Testis (tissue), 5 donors: ENCODE results near the gene NT5E. TPM values are rescaled to one million over a fixed set of nuclear protein-coding genes. Genes with fewer than 3 reads are reported as not detected.

ENCODE experiments used
- DNase-seq: peaks from one replicate; pipeline ENCODE4 v3.0.0-alpha.2; 2019
- H3K27ac ChIP-seq, 2 donors: fragments of 200-600 bp; sonication (generic); one replicate each; pipeline ENCODE4 v1.5.1; 2019
- H3K27me3 ChIP-seq: fragments of 200-600 bp; sonication (generic); one replicate; pipeline ENCODE4 v1.5.1; 2019
- H3K36me3 ChIP-seq: fragments of 200-600 bp; sonication (generic); one replicate; pipeline ENCODE4 v1.5.1; 2017; ENCODE audit warnings: low read depth; ENCODE audit errors: missing control alignments
- H3K4me1 ChIP-seq: fragments of 200-600 bp; sonication (generic); one replicate; pipeline ENCODE4 v1.5.1; 2019
- H3K4me3 ChIP-seq, 2 donors: fragments of 200-600 bp; sonication (generic); one replicate each; pipeline ENCODE4 v1.5.1; 2017 to 2019
- H3K9me3 ChIP-seq: fragments of 200-600 bp; sonication (generic); one replicate; pipeline ENCODE4 v1.5.1; 2017
- POLR2A ChIP-seq: fragments of 450-650 bp; IDR thresholded peaks from one replicate; pipeline ENCODE4 v1.6.1; 2017; ENCODE audit warnings: antibody characterized with exemption, mild to moderate bottlenecking, moderate library complexity
- WGBS, 2 donors: methylation state at CpG; one replicate each; pipeline ENCODE4 v1.1.5; 2018; 5-methylcytosine and 5-hydroxymethylcytosine counted together
- intact Hi-C: fragments of 100-400 bp; cut with DNase I; formaldehyde crosslinking; loops from one replicate; pipeline ENCODE4 v1.15.1; 2023; ENCODE audit warnings: low total_unique reads
- long read RNA-seq, 2 donors: transcript quantifications; one replicate each; lab custom pipeline, GENCODE V29; 2026
- polyA plus RNA-seq: library from polyadenylated mRNA; stranded (reverse); fragments of 350-450 nt; fragmentation: Illumina TruSeq; extraction: RNeasy Lipid Tissue Mini Kit (QIAGEN cat#74804); gene quantifications from one replicate; pipeline ENCODE4 v1.2.3, GENCODE V29; 2014; ENCODE audit warnings: low read depth, low replicate concordance; ENCODE audit not compliant: insufficient read depth
- total RNA-seq, 2 donors: library from RNA; depleted of rRNA; stranded (reverse); fragments of >200 nt; gene quantifications; one replicate each; pipeline ENCODE4 v1.2.3, GENCODE V29; 2016
- TF ChIP-seq, protein P1 (sequence below), 3 experiments: fragments of 450-650 bp in 2 of 3; fragments of 200-600 bp in 1 of 3; sonication (generic) in 1 of 3; IDR thresholded peaks; one replicate each; pipeline ENCODE4 v1.5.1; 2016 to 2019; ENCODE audit warnings: antibody characterized with exemption in 3 of 3, mild to moderate bottlenecking in 2 of 3, moderate library complexity in 1 of 3

NT5E gene
- 10 to 100 TPM; 32.4 to 33.8 TPM for total RNA-seq
- polyA plus RNA-seq: 32.3 TPM
- long read RNA-seq, donor 1, partial matches to known transcripts: 0 of 1 reads
- long read RNA-seq, donor 1, other reads (novel, unspliced or antisense): 0 of 1 reads
- long read RNA-seq, donor 2, partial matches to known transcripts: 0 of 1 reads
- long read RNA-seq, donor 2, other reads (novel, unspliced or antisense): 0 of 1 reads

DNA sequence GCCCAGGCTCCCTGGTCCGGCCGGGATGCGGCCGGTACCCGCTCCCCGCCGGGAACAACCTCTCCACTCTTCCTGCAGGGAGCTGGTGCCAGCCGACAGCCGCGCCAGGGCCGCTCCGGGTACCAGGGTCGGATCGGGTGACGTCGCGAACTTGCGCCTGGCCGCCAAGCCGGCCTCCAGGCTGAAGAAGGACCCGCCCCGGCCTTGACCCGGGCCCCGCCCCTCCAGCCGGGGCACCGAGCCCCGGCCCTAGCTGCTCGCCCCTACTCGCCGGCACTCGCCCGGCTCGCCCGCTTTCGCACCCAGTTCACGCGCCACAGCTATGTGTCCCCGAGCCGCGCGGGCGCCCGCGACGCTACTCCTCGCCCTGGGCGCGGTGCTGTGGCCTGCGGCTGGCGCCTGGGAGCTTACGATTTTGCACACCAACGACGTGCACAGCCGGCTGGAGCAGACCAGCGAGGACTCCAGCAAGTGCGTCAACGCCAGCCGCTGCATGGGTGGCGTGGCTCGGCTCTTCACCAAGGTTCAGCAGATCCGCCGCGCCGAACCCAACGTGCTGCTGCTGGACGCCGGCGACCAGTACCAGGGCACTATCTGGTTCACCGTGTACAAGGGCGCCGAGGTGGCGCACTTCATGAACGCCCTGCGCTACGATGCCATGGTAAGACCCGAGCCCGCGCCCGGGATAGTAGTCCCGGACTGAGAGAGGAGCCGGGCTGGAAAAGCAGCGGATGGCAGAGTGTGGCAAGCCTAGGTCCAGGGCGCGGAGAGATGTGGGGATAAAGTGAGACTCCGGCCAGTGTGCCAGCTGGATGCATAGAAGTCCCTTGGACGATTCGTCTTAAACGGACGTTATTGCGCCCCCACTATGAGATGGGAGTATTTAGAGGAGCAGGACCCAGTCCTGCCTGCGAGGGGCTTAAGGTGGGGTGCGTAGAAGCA is at the start of gene NT5E:
Gene NT5E (plus strand): TSS at position 266 of the 942 bp plus-strand sequence. CDS start 57 bp downstream, at position 323.
- intact Hi-C loops: no loop called here
- Histone ChIP-seq H3K27me3 (no peaks in the 10 kb centered on the region), H3K9me3 (no peaks in the 10 kb centered on the region), H3K36me3 (no peaks in the 10 kb centered on the region), H3K4me3 (peak within 1 kb of the TSS; percentile 74 to 83), H3K27ac (peak within 1 kb of the TSS; percentile 91 to 94), H3K4me1 (peaks cover 4% of the 10 kb centered on the region)
- DNase-seq: peak; percentile 86
- no peak for TF ChIP-seq POLR2A
- TF ChIP-seq, protein P1, sequence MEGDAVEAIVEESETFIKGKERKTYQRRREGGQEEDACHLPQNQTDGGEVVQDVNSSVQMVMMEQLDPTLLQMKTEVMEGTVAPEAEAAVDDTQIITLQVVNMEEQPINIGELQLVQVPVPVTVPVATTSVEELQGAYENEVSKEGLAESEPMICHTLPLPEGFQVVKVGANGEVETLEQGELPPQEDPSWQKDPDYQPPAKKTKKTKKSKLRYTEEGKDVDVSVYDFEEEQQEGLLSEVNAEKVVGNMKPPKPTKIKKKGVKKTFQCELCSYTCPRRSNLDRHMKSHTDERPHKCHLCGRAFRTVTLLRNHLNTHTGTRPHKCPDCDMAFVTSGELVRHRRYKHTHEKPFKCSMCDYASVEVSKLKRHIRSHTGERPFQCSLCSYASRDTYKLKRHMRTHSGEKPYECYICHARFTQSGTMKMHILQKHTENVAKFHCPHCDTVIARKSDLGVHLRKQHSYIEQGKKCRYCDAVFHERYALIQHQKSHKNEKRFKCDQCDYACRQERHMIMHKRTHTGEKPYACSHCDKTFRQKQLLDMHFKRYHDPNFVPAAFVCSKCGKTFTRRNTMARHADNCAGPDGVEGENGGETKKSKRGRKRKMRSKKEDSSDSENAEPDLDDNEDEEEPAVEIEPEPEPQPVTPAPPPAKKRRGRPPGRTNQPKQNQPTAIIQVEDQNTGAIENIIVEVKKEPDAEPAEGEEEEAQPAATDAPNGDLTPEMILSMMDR (IDR thresholded peaks at IDR 0.05): no peak
- 1% methylated on average over 24 to 27 of the region's 92 CpGs for WGBS, 2 donors

DNA sequence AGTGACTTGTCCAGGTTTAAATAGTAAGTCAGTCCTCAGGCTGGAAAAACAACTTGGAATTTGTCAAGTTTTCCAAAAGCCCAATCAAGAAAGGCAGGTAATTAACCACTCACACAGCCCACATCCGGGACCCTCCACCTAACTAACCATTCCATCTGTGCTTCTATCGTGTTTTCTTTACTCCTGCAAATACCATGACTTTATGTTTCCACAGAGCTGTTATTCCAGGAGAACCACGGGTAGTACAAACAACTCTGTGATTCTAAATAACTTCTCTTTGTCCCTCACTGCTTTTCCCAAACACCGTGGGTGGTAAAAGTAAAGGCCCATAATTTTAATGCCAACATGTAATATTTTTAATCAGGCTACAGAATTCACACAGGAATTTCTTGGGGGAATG is 49.6 kb upstream of the NT5E start:
- Histone ChIP-seq H3K4me1 (peaks cover 4% of the 10 kb centered on the region), H3K4me3 (no peak overlapping the region), H3K36me3 (no peaks in the 10 kb centered on the region), H3K9me3 (no peaks in the 10 kb centered on the region), H3K27me3 (no peaks in the 10 kb centered on the region), H3K27ac (no peak overlapping the region)
- intact Hi-C loops: no loop called here
- DNase-seq: no peak
- 80 to 82% methylated on average over 4 of the region's 4 CpGs for WGBS, 2 donors
- TF ChIP-seq, protein P1 (IDR thresholded peaks at IDR 0.05): no peak
- TF ChIP-seq POLR2A: no peak

DNA sequence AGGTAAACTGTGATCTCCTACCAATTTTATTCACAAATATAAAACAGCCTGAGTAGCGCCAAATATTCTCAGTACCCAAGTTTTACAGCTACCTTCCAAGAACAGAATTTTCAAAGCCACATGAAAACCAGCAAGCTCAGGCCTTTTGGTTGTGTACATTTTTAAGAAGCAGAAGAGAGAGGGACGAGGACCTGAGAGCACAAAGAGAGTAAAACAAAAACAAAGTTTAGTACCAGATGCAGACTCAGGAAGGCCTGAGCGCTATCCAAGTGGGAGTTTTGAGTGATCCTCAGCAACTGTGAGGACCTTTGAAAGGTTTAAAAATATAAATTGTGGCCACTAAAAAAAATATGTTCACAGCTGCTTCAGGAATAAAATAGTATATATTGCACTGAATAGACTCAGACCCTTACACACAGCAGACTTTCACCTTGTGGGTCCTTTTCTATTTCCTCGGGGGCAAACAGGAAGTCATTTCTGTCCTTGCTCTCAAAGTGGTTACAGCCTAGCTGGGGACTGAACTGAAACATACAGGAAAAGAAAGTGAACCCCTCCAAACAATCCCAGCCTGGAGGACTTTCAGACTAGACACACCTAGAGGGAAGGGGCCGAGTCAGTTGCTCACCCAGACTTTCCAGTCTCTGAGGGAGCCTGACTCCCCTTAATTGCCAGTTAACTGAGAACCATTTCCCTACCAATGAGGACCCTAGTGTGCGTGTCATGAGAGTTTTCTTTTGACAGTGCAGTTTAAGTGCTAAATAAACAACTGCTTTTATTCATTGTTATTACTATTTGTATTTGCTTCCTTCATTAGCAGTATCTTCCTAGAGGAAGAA is 48.5 kb upstream of the NT5E start:
- intact Hi-C loops: no loop called here
- no peak overlapping the region for H3K4me3 ChIP-seq

DNA sequence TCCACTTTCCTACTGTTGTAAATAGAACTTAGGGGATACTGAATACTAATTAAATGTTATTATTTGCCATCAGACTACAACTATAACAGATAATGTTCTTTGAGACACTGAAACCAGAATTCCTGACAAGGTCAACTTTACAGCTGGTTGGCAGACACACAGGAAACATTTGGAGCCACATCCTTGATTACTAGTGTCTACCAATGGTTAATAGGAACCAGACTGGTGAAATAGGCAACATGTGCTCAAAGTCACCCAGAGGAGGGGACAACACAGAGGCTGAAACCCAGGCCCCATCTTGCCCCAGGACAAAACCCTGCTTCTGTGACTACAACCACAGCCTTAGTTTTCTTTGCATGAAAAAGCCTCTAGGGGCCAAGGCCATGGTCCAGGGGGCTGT is 47.8 kb upstream of the NT5E start:
- intact Hi-C loops: no loop called here

More for the DNA sequence above, 48.5 kb upstream of the NT5E start:
- DNase-seq: no peak
- no peaks in the 10 kb centered on the region for H3K9me3 ChIP-seq
- H3K4me1 ChIP-seq: peaks cover 4% of the 10 kb centered on the region
- H3K27ac ChIP-seq: no peak overlapping the region
- no peaks in the 10 kb centered on the region for H3K27me3 ChIP-seq
- WGBS, 2 donors: 71 to 82% methylated on average over 6 of the region's 6 CpGs
- TF ChIP-seq, protein P1 (IDR thresholded peaks at IDR 0.05): no peak
- no peak for TF ChIP-seq POLR2A
- H3K36me3 ChIP-seq: no peaks in the 10 kb centered on the region

More for the DNA sequence above, 47.8 kb upstream of the NT5E start:
- H3K4me1 ChIP-seq: peaks cover 4% of the 10 kb centered on the region
- no peaks in the 10 kb centered on the region for H3K27me3 ChIP-seq
- H3K27ac ChIP-seq: no peak overlapping the region
- H3K36me3 ChIP-seq: no peaks in the 10 kb centered on the region
- TF ChIP-seq POLR2A: no peak
- TF ChIP-seq, protein P1 (IDR thresholded peaks at IDR 0.05): no peak
- DNase-seq: no peak
- H3K4me3 ChIP-seq: no peak overlapping the region
- H3K9me3 ChIP-seq: no peaks in the 10 kb centered on the region
